Right kidney (tissue), 1 donor: ENCODE measurements around the gene CHRND.
"Not testable (repeated sequence)": the region's sequence is repeated elsewhere in the genome, so short reads cannot be mapped to it uniquely, and the experiment has no call there.

Experiments used
- DNase-seq: peaks from one replicate; pipeline ENCODE4 v3.0.0-alpha.2; 2016

CHRND gene

DNA sequence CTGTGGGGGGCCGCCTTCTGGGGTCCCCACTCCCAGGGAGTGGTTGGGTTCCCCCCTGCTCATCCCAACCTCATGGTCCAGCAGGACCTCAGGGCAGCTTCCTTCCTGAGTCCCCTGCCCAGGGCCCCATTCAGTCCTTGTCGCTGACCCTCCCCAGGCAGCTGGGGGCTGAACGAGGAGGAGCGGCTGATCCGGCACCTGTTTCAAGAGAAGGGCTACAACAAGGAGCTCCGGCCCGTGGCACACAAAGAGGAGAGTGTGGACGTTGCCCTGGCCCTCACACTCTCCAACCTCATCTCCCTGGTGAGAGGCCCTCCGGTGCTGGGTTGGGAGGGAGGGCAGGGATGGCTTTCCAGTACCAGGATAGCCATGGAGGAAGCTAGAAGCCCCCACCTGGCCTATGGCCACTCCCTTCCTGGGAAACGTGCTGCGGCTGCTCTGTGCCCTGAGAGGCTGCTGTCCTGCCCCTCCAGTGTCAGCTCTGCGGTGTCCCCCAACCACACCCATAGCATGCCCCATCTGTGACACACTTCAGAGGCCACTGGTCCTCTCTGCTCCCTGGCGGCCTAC is 497 bp downstream of the CHRND start:
- peak; percentile 46 for DNase-seq

- DNase-seq, result no peak
Observed at GRCh38 chr2:232527905-232528470, 2.0 kb downstream of the CHRND start.

- DNase-seq, result no peak
Observed at GRCh38 chr2:232528746-232529460, 2.9 kb downstream of the CHRND start.

- no peak for DNase-seq
Observed at GRCh38 chr2:232529806-232530547, 4.0 kb downstream of the CHRND start.

- DNase-seq, result no peak
Observed at GRCh38 chr2:232530626-232531260, 4.8 kb downstream of the CHRND start.

- DNase-seq, result no peak
Observed at GRCh38 chr2:232532419-232532818, 6.5 kb downstream of the CHRND start.

- DNase-seq, result not testable (repeated sequence)
Observed at GRCh38 chr2:232532821-232533220, 6.9 kb downstream of the CHRND start.

DNA sequence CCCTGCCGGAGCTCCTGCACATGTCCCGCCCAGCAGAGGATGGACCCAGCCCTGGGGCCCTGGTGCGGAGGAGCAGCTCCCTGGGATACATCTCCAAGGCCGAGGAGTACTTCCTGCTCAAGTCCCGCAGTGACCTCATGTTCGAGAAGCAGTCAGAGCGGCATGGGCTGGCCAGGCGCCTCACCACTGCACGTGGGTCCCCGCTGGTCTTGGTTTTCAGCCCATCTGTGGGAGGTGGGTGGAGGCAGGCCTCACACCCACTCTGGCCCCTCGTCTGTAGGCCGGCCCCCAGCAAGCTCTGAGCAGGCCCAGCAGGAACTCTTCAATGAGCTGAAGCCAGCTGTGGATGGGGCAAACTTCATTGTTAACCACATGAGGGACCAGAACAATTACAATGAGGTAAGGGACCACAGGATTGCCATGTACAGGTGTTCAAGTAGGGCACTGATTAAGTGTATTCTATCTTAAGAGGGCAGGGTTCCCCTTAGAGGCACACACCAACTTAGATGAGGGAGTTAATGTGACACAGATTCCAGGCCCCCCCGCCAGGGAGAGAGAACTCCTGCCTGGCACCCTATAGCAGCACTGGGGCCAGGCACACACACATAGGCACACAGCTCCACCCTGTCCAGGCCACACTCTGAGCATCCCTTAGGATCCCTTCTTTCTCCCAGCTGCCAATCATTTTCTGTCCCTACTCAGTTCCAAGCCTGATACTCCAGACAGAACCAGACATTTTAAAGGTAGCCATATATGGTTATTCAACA is 8.2 kb downstream of the CHRND start:
- no peak for DNase-seq

DNA sequence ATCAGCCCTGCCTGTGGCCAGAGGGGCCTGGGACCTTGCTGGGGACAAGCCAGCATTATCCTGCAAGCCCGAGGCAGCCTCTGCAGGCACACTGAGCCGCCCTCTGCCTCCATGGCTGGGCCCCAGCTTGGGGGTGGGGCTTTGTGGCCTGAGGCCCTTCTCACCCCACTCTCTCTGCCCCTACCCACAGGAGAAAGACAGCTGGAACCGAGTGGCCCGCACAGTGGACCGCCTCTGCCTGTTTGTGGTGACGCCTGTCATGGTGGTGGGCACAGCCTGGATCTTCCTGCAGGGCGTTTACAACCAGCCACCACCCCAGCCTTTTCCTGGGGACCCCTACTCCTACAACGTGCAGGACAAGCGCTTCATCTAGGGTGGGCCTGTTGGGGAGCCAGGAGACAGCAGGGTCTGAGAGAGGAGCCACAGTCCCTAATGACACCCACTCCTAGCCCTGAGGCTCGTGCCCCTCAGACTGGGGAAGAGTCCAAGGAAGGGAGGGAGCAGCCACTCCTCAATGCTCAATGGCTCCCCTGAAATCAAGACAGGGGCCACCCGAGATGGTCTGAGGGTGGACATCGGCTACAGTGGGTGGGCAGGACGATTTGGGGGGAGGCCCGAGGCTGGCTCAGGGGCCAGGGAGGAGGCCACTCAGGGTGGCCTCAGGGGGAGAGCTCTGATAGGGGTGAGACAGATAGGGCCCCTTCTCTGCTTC is 9.1 kb downstream of the CHRND start:
- no peak for DNase-seq

GRCh38 chr2:232535761-232536530 is 10.0 kb downstream of the CHRND start:
- no peak for DNase-seq

DNA sequence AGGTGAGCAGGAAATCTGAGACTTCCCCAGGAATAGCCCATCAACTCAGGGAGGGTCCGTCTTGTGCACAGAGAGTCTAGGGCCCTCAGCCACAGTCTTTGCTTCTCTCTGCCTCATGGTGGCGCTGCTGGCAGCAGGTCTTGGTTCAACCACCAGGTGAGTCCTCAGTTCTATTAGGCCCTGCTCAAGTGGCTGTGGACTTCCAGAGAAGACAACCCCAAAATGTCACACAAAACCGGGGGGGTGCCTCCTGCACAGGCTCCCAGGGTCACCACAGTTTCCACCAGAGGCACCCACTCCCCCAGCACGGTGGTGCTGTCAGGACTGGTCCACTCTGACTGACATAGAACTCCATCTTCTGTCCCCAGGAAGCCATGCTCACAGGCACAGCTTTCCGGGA is 11.1 kb downstream of the CHRND start:
- no peak for DNase-seq

GRCh38 chr2:232537499-232537898 is 11.5 kb downstream of the CHRND start:
- DNase-seq, result no peak

GRCh38 chr2:232538671-232539070 is 12.7 kb downstream of the CHRND start:
- DNase-seq, result no peak

DNA sequence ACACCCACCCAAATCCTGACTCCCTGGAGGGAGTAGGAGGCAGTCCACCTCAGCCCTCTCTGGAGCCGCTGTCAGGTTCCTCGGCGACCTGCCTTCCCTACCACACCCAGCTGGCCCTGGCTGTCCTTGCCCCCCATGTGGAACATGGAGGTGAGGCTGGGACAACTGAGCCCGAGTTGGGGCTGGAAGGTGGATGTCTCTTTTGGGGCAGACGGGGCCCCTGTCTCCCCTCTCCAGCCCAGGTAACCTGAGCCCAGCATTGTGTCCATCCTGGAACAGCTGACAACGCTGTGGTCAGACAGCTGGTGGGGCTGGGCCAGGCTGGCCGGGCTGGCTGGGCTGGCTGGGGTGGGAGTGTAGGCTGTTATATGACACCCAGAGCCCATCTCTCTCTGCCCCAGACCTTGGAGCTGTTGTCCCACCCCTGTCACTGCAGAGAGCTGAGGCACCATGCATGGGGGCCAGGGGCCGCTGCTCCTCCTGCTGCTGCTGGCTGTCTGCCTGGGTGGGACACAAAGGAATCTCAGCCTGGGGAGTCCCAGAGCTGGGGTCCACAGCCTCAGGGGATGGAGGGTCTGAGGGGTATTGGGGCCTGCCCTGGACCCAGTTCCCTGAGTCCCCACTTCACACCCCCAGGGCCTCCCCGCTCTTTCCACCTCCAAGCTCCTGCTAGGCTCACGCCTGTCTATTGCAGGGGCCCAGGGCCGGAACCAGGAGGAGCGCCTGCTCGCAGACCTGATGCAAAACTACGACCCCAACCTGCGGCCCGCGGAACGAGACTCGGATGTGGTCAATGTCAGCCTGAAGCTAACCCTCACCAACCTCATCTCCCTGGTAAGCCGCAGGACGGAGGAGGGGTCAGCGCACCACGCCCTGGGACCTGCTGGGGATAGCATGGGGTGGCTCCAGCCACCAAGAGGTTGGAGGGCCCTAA is 13.6 kb downstream of the CHRND start, which contains the start of gene CHRNG:
TSS of gene CHRNG (plus strand) at position 395 of the 934 bp plus-strand sequence. CDS start at position 451, 56 bp downstream.
- DNase-seq, result no peak

GRCh38 chr2:232540441-232541041 is 14.6 kb downstream of the CHRND start:
- no peak for DNase-seq

DNA sequence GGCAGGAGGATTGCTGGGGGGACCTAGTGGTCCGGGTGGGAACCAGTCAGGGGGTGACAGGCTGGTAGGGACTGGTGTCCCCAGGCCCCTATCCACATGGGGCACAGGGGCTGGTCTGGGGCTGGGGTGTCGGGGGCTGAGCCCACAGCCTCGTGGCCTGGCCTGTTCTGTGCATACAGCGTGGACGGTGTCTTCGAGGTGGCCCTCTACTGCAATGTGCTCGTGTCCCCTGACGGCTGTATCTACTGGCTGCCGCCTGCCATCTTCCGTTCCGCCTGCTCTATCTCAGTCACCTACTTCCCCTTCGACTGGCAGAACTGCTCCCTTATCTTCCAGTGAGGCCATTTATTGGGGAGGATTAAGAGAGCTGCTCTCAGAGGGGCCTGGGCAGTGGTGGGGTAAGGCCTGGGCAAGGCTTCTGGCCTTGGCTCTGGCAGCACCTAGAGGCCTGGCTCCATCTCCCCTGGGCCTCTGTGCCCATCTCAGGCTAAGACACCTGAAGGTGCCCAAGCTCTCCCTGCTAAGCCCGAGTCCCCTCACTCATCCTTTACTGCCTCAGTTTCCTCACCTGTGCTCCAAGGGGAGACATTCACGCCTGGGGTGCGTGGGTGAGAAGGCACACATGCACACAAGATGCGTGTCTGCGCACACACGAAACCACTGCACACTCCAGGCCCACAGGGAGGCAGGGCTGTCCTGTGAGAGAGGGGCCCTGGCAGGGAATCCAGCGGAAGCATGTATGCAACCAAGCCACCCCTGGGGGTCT is 15.4 kb downstream of the CHRND start:
- DNase-seq, result no peak

GRCh38 chr2:232541961-232542714 is 16.2 kb downstream of the CHRND start:
- no peak for DNase-seq
